Esophagus squamous epithelium (tissue), 5 donors: Measurements from ENCODE around the gene NDUFB2. TPM values are rescaled to one million over a fixed set of nuclear protein-coding genes. Genes with fewer than 3 reads are reported as not detected.

Experiments
- DNase-seq: peaks from one replicate; lab custom pipeline; 2025; lab: John Stamatoyannopoulos, UW
- H3K27ac ChIP-seq, 4 donors: fragments of 200-600 bp; sonication (generic); one replicate each; pipeline ENCODE4 v1.5.1; 2016 to 2019; ENCODE audit warnings: mild to moderate bottlenecking in 1 of 4
- H3K27me3 ChIP-seq, 4 donors: fragments of 200-600 bp; sonication (generic); 1 replicate in 3 of 4; 2 replicates in 1 of 4; pipeline versions ENCODE4 v1.5.1 to v1.6.0; 2017 to 2021; ENCODE audit warnings: antibody characterized with exemption in 1 of 4
- H3K36me3 ChIP-seq, 3 donors: fragments of 200-600 bp; sonication (generic); one replicate each; pipeline ENCODE4 v1.5.1; 2016 to 2019
- H3K4me1 ChIP-seq, 3 donors: fragments of 200-600 bp; sonication (generic); one replicate each; pipeline ENCODE4 v1.5.1; 2017 to 2019
- H3K4me3 ChIP-seq, 4 donors: fragments of 200-600 bp; sonication (generic); 1 replicate in 3 of 4; 2 replicates in 1 of 4; pipeline ENCODE4 v1.5.1; 2016 to 2019; ENCODE audit warnings: mild to moderate bottlenecking in 2 of 4, moderate library complexity in 1 of 4
- H3K9me3 ChIP-seq, 3 donors: fragments of 200-600 bp; sonication (generic); one replicate each; pipeline ENCODE4 v1.5.1; 2016 to 2019
- POLR2A ChIP-seq, 4 donors: fragments of 450-650 bp; IDR thresholded peaks; one replicate each; pipeline ENCODE4 v1.6.1; 2017; ENCODE audit warnings: antibody characterized with exemption in 4 of 4, mild to moderate bottlenecking in 4 of 4, moderate library complexity in 3 of 4
- whole genome bisulfite sequencing, 2 donors: methylation state at CpG; one replicate each; pipeline ENCODE4 v1.1.5; 2018; 5-methylcytosine and 5-hydroxymethylcytosine counted together
- intact Hi-C: fragments of 100-400 bp; cut with DNase I; formaldehyde crosslinking; loops from one replicate; pipeline ENCODE4 v1.15.0; 2022
- total RNA-seq, 4 donors: library from RNA; depleted of rRNA; stranded (reverse); fragments of >200 nt; gene quantifications; one replicate each; pipeline ENCODE4 v1.1.0, GENCODE V29; 2016
- TF ChIP-seq, protein P1 (sequence below), 6 experiments: fragments of 450-650 bp in 4 of 6; fragments of 200-600 bp in 2 of 6; sonication (generic) in 2 of 6; IDR thresholded peaks; one replicate each; pipeline ENCODE4 v1.5.1; 2016 to 2019; ENCODE audit warnings: antibody characterized with exemption in 6 of 6, mild to moderate bottlenecking in 4 of 6, moderate library complexity in 4 of 6
- donor health status: DM: yes; HTN: yes; CAD: no.

Gene NDUFB2
- total RNA-seq, 4 donors from 2014 or later, result 87.5 to 353 (median 340) TPM

DNA sequence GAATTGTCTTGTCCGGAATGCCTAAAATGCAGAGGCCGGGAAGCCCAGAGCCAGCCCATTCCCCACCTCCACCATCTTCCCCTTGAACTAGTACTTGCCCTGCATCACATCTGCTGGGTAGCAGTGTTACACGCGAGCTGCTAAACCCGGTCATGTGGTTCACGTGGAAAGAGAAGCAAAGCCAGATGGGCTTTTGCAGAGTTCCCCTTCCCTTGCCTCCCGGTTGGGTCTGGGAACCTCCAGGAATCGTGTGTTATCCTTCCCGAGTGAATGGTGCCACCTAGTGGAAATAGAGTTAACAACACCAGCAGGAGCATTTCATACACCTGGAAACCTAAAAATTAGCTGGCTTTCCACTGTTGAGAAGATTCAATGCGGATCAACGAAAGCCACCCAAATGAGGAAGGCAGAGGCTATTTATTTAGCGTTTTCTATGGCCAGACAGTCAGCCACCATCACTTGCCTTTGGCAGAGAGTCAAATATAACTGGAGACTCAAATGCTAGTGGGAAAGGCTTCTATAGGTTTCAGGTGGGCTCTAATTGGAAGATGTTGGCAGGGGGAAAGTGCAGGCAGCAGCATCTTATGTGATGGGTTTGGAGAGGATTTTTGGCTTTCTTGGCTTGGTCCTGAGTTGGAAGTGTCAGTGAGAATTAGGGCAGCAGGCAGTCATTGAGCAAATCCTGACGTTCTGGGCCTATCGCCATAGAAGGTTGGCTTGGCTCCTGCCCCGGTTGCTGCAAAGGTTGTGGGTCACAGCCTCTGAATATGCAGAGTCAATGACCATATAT, 43.0 kb upstream of the NDUFB2 start:
- no peaks in the 10 kb centered on the region for H3K9me3 ChIP-seq
- intact Hi-C loops, result loop anchor here (2.0 kb wide), 1 partner anchor 135 kb away; no protein-coding TSS in a partner anchor

DNA sequence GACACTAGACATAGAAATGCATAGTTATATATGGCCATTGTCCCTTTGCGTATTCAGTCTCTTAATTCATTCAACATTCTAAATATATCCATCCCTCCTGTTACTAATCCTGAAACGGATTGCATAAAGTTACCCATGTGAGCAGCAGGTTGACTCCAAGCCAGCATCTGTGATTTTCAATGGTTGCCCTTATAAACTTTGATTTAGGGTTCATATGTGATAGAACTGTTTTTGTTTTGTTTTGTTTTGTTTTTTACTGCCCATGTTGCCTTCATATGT, 42.5 kb upstream of the NDUFB2 start:
- WGBS, 2 donors, result 62 to 74% methylated on average over 2 of the region's 2 CpGs
- H3K4me3 ChIP-seq, result no peak overlapping the region
- no peak for TF ChIP-seq POLR2A (IDR thresholded peaks at IDR 0.05)
- TF ChIP-seq, protein P1, sequence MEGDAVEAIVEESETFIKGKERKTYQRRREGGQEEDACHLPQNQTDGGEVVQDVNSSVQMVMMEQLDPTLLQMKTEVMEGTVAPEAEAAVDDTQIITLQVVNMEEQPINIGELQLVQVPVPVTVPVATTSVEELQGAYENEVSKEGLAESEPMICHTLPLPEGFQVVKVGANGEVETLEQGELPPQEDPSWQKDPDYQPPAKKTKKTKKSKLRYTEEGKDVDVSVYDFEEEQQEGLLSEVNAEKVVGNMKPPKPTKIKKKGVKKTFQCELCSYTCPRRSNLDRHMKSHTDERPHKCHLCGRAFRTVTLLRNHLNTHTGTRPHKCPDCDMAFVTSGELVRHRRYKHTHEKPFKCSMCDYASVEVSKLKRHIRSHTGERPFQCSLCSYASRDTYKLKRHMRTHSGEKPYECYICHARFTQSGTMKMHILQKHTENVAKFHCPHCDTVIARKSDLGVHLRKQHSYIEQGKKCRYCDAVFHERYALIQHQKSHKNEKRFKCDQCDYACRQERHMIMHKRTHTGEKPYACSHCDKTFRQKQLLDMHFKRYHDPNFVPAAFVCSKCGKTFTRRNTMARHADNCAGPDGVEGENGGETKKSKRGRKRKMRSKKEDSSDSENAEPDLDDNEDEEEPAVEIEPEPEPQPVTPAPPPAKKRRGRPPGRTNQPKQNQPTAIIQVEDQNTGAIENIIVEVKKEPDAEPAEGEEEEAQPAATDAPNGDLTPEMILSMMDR (IDR thresholded peaks at IDR 0.05), result no peak
- intact Hi-C loops, result no loop called here
- no peak for DNase-seq
- H3K36me3 ChIP-seq, result no peaks in the 10 kb centered on the region
- peaks cover 0 to 41% (median 22%) of the 10 kb centered on the region in 3 donors for H3K4me1 ChIP-seq
- no peak overlapping the region for H3K27ac ChIP-seq
- peaks cover 0 to under 1% (median 0%) of the 10 kb centered on the region in 4 donors for H3K27me3 ChIP-seq
- no peaks in the 10 kb centered on the region for H3K9me3 ChIP-seq

More for the DNA sequence above, 43.0 kb upstream of the NDUFB2 start:
- H3K36me3 ChIP-seq, result no peaks in the 10 kb centered on the region
- no peak for DNase-seq
- no peak overlapping the region for H3K4me3 ChIP-seq
- no peak overlapping the region for H3K27ac ChIP-seq
- WGBS, 2 donors, result 12 to 21% methylated on average over 8 to 15 of the region's 15 CpGs
- no peaks in the 10 kb centered on the region for H3K27me3 ChIP-seq
- no peak for TF ChIP-seq POLR2A (IDR thresholded peaks at IDR 0.05)
- TF ChIP-seq, protein P1 (IDR thresholded peaks at IDR 0.05), result peak; percentile 46 to 93 (median 82)
- H3K4me1 ChIP-seq, result peaks cover 0 to 41% (median 22%) of the 10 kb centered on the region in 3 donors

DNA sequence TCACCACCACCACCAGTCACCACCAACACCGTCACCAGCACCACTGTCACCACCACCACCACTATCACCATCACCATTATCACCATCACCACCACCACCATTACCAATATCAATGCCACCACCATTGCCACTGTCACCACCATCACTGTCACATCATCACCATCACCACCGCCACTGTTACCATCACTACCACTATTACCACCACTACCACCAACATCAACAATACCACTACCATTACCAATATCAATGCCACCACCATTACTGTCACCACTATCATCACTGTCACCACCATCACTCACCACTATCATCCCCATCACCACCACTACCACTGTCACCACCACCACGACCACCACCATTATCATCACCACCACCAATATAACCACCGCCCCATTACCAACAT, 41.8 kb upstream of the NDUFB2 start:
- WGBS, 2 donors, result 92 to 95% methylated on average over 4 of the region's 4 CpGs
- Histone ChIP-seq H3K27me3 (peaks cover 0 to 7% (median 0%) of the 10 kb centered on the region in 4 donors), H3K4me1 (peaks cover 0 to 42% (median 22%) of the 10 kb centered on the region in 3 donors), H3K4me3 (no peak overlapping the region), H3K36me3 (no peaks in the 10 kb centered on the region), H3K9me3 (no peaks in the 10 kb centered on the region), H3K27ac (no peak overlapping the region)
- TF ChIP-seq POLR2A (IDR thresholded peaks at IDR 0.05), result no peak
- TF ChIP-seq, protein P1 (IDR thresholded peaks at IDR 0.05), result no peak
- intact Hi-C loops, result no loop called here
- DNase-seq, result no peak

DNA sequence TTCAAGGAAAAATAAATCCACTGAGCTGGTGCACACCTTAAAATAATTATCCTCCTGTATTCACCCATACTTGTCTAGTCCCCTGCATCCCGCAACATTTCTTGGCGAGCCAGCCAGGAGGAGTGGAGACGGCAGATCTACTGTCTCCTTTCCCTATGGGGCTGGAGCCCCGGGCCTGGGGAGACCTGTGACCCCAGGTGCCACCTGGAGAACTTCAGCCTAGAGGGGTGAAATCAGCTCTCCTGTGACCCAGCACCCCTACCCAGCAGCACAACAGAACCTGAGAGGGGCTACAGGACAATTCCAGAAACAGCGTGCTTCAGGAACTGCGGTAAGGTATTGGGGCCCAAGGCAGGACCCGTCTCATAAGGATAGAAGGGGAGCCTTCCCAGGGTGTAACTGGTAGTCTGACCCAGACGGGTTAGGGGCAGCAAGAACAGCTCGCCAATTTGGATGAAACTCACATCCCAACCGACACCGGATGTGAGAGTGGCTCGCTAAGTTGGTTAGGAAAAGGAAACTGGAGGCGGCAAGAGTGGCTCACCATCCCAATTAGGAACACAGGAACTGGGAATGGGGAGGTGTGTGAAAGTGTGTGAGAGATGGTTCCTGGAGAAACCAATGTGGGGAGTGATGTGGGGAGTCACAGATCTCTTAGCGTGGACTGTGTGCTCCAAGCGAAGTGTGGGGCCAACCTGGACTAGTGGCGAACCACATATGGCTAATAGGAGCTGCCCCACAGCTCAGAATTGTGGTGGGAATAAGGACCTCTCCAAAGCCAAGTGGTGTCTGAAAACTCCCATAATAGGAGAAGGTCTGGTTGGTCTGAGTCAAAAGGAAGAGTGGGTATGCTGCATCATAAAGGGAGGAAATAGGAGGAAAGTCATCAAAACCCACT, 40.7 kb upstream of the NDUFB2 start:
- Histone ChIP-seq H3K4me3 (peak overlapping the region in 2 of 4 donors; percentile 23 to 54), H3K27me3 (peaks cover 0 to 13% (median 0%) of the 10 kb centered on the region in 4 donors), H3K4me1 (peaks cover 0 to 52% (median 22%) of the 10 kb centered on the region in 3 donors), H3K36me3 (no peaks in the 10 kb centered on the region), H3K9me3 (no peaks in the 10 kb centered on the region), H3K27ac (peak overlapping the region; percentile 38 to 78 (median 57))
- intact Hi-C loops, result no loop called here
- TF ChIP-seq, protein P1 (IDR thresholded peaks at IDR 0.05), result no peak
- TF ChIP-seq POLR2A (IDR thresholded peaks at IDR 0.05), result no peak
- WGBS, 2 donors, result 78 to 89% methylated on average over 12 to 16 of the region's 16 CpGs
- DNase-seq, result no peak
